Liver (tissue), 9 donors: Measurements from ENCODE around the gene B3GNT5. TPM values are rescaled to one million over a fixed set of nuclear protein-coding genes. Genes with fewer than 3 reads are reported as not detected.
A peak's percentile ranks its signal among the peaks of the same experiment; 100 is the strongest.

ENCODE experiments used
- DNase-seq: peaks from one replicate; pipeline ENCODE4 v3.0.0-alpha.2; 2017; ENCODE audit warnings: low spot score
- H3K27ac ChIP-seq, 2 donors: one replicate each; pipeline ENCODE4 v1.7.0; 2013; ENCODE audit warnings: inconsistent platforms in 2 of 2, low read length in 2 of 2, control low read depth in 1 of 2, low read depth in 1 of 2, mild to moderate bottlenecking in 1 of 2
- H3K27me3 ChIP-seq, 4 donors: one replicate each; pipeline versions ENCODE4 v1.6.1 to v1.7.0; 2013; ENCODE audit warnings: low read length in 3 of 4, inconsistent platforms in 1 of 4, mild to moderate bottlenecking in 1 of 4, moderate library complexity in 1 of 4; ENCODE audit not compliant: control insufficient read depth in 4 of 4, insufficient read depth in 4 of 4
- H3K36me3 ChIP-seq, 4 donors: one replicate each; pipeline versions ENCODE4 v1.6.1 to v1.7.0; 2013; ENCODE audit warnings: low read length in 3 of 4, mild to moderate bottlenecking in 3 of 4, low read depth in 1 of 4, moderate library complexity in 1 of 4; ENCODE audit not compliant: control insufficient read depth in 4 of 4, insufficient read depth in 3 of 4
- H3K4me1 ChIP-seq, 4 donors: one replicate each; pipeline versions ENCODE4 v1.6.1 to v1.7.0; 2013; ENCODE audit warnings: low read length in 3 of 4, mild to moderate bottlenecking in 3 of 4, moderate library complexity in 1 of 4; ENCODE audit not compliant: control insufficient read depth in 4 of 4, insufficient read depth in 4 of 4
- H3K4me3 ChIP-seq, 3 donors: one replicate each; pipeline versions ENCODE4 v1.6.1 to v1.7.0; 2013; ENCODE audit warnings: low read length in 3 of 3, control low read depth in 1 of 3, low read depth in 1 of 3, mild to moderate bottlenecking in 1 of 3
- H3K9ac ChIP-seq, 2 donors: one replicate each; pipeline ENCODE4 v1.7.0; 2013; ENCODE audit warnings: low read length in 2 of 2, mild to moderate bottlenecking in 2 of 2, moderate library complexity in 2 of 2, control low read depth in 1 of 2, low read depth in 1 of 2
- H3K9me3 ChIP-seq, 4 donors: one replicate each; pipeline versions ENCODE4 v1.6.1 to v1.7.0; 2013; ENCODE audit warnings: low read length in 3 of 4; ENCODE audit not compliant: control insufficient read depth in 4 of 4
- ATF3 ChIP-seq: IDR thresholded peaks from 2 replicates; pipeline ENCODE4 v1.6.1; 2016; ENCODE audit warnings: antibody characterized with exemption
- CTCF ChIP-seq: fragments of 150-350 bp; IDR thresholded peaks from 2 replicates; pipeline ENCODE4 v1.5.1; 2017; ENCODE audit warnings: improper control_type of control experiment, low read depth, low read length; ENCODE audit not compliant: missing input control
- EGR1 ChIP-seq, 2 donors: IDR thresholded peaks; 2 replicates each; pipeline ENCODE4 v1.6.1; 2016 to 2018; ENCODE audit warnings: antibody characterized with exemption in 2 of 2, low read depth in 2 of 2
- FOXA1 ChIP-seq: IDR thresholded peaks from 2 replicates; pipeline ENCODE4 v1.6.1; 2016; ENCODE audit warnings: antibody characterized with exemption
- FOXA2 ChIP-seq: IDR thresholded peaks from 2 replicates; pipeline ENCODE4 v1.6.1; 2016; ENCODE audit warnings: antibody characterized with exemption
- GABPA ChIP-seq, 2 donors: IDR thresholded peaks in 1 of 2; conservative IDR thresholded peaks in 1 of 2; 2 replicates each; pipeline ENCODE4 v1.6.1; 2016; ENCODE audit warnings: antibody characterized with exemption in 2 of 2, mild to moderate bottlenecking in 1 of 2, moderate library complexity in 1 of 2
- HNF4A ChIP-seq, 2 donors: conservative IDR thresholded peaks; 2 replicates each; pipeline ENCODE4 v1.6.1; 2016; ENCODE audit warnings: antibody characterized with exemption in 2 of 2, mild to moderate bottlenecking in 2 of 2
- HNF4G ChIP-seq: IDR thresholded peaks from 2 replicates; pipeline ENCODE4 v1.6.1; 2016; ENCODE audit warnings: antibody characterized with exemption
- JUND ChIP-seq, 2 donors: IDR thresholded peaks; 2 replicates each; pipeline ENCODE4 v1.6.1; 2016; ENCODE audit warnings: antibody characterized with exemption in 2 of 2
- NR2F2 ChIP-seq: IDR thresholded peaks from 2 replicates; pipeline ENCODE4 v1.6.1; 2016; ENCODE audit warnings: antibody characterized with exemption
- RAD21 ChIP-seq, 2 donors: IDR thresholded peaks; 2 replicates each; pipeline ENCODE4 v1.6.1; 2016; ENCODE audit warnings: antibody characterized with exemption in 2 of 2, mild to moderate bottlenecking in 2 of 2
- REST ChIP-seq: IDR thresholded peaks from 2 replicates; pipeline ENCODE4 v1.6.1; 2016; ENCODE audit warnings: antibody characterized with exemption, mild to moderate bottlenecking
- RXRA ChIP-seq, 2 donors: IDR thresholded peaks; 2 replicates each; pipeline ENCODE4 v1.6.1; 2017 to 2018; ENCODE audit warnings: antibody characterized with exemption in 2 of 2, mild to moderate bottlenecking in 1 of 2
- SP1 ChIP-seq: IDR thresholded peaks from 2 replicates; pipeline ENCODE4 v1.6.1; 2018; ENCODE audit warnings: antibody characterized with exemption, mild to moderate bottlenecking
- TAF1 ChIP-seq: conservative IDR thresholded peaks from 2 replicates; pipeline ENCODE4 v1.6.1; 2016; ENCODE audit warnings: antibody characterized with exemption, mild to moderate bottlenecking
- YY1 ChIP-seq: IDR thresholded peaks from 2 replicates; pipeline ENCODE4 v1.6.1; 2016; ENCODE audit warnings: antibody characterized with exemption, mild to moderate bottlenecking
- ZBTB33 ChIP-seq: IDR thresholded peaks from 2 replicates; pipeline ENCODE4 v1.6.1; 2016; ENCODE audit warnings: antibody characterized with exemption
- WGBS: extraction: QIAGEN DNeasy Blood & Tissue Kit; methylation state at CpG from one replicate; pipeline ENCODE4 v1.1.7; 2013; 5-methylcytosine and 5-hydroxymethylcytosine counted together
- polyA plus RNA-seq, 2 donors: library from polyadenylated mRNA; stranded (reverse) in 1 of 2; unstranded in 1 of 2; fragments of 200-250 nt in 1 of 2; fragments of >200 nt in 1 of 2; fragmentation: Nextera tagmentation in 1 of 2; extraction: Ambion mirVana in 1 of 2; gene quantifications; one replicate each; pipeline versions ENCODE4 v1.2.1 to v1.2.3, GENCODE V29; 2013 to 2015
- total RNA-seq, 2 donors: library from RNA; depleted of rRNA; stranded (reverse); fragments of >200 nt; gene quantifications; one replicate each; pipeline ENCODE4 v1.2.3, GENCODE V29; 2014
- donor health status: healthy.
- donor health status: healthy.
- donor health status: healthy.
- donor health status: healthy.
- donor health status: healthy.

B3GNT5 gene
- total and polyA plus RNA-seq, 4 donors, result 0.22 to 1.8 (median 0.53) TPM

GRCh38 chr3:183252118-183252782, 803 bp upstream of the B3GNT5 start (continued):
- TF ChIP-seq CTCF (no peak), JUND (IDR thresholded peaks at IDR 0.05) (no peak), TAF1 (no peak), FOXA2 (no peak), NR2F2 (no peak), SP1 (no peak)

GRCh38 chr3:183253528-183254486, 754 bp downstream of the B3GNT5 start:
- Histone ChIP-seq H3K4me1 (peaks cover 4 to 13% (median 7%) of the 10 kb centered on the region in 4 donors), H3K27ac (peak overlapping the region; percentile 44 to 57), H3K36me3 (no peaks in the 10 kb centered on the region), H3K9me3 (no peaks in the 10 kb centered on the region), H3K27me3 (no peaks in the 10 kb centered on the region), H3K4me3 (peak overlapping the region; percentile 49 to 77 (median 70)), H3K9ac (peak overlapping the region; percentile 47 to 49)
- DNase-seq, result peak; percentile 48
- TF ChIP-seq HNF4G (no peak), YY1 (no peak), TAF1 (no peak), NR2F2 (no peak), JUND (IDR thresholded peaks at IDR 0.05) (no peak), FOXA2 (no peak), RAD21 (IDR thresholded peaks at IDR 0.05) (no peak), REST (no peak), ATF3 (no peak), HNF4A (conservative IDR thresholded peaks at IDR 0.05) (no peak), EGR1 (IDR thresholded peaks at IDR 0.05; ENCODE audit: low read depth in 2 of 2) (no peak), SP1 (no peak), ZBTB33 (no peak), CTCF (no peak), GABPA (IDR thresholded peaks at IDR 0.05 in 1 of 2, conservative IDR thresholded peaks at IDR 0.05 in 1 of 2) (no peak), RXRA (IDR thresholded peaks at IDR 0.05) (no peak), FOXA1 (no peak)
- under 1% methylated on average over 111 of the region's 111 CpGs for WGBS
